Measurements from ENCODE around the gene SNX9. TPM values are rescaled to one million over a fixed set of nuclear protein-coding genes. Genes with fewer than 3 reads are reported as not detected.

Gene SNX9
- total RNA-seq, 2 donors from 2014 or later = 37.3 to 81.7 TPM

- intact Hi-C loops (cut with DNase I) = no loop called here
- TF ChIP-seq CTCF (IDR thresholded peaks at IDR 0.05) = no peak
- no peak overlapping the region for H3K27ac ChIP-seq
- H3K4me1 ChIP-seq = peaks cover 8% of the 10 kb centered on the region
- H3K27me3 ChIP-seq = no peaks in the 10 kb centered on the region
- no peak overlapping the region for H3K9ac ChIP-seq (ENCODE audit: low read depth in 2 of 2, low read length in 2 of 2)
- H3K9me3 ChIP-seq = no peaks in the 10 kb centered on the region
- H3K4me3 ChIP-seq = no peak overlapping the region
- DNase-seq = no peak
- no peaks in the 10 kb centered on the region for H3K36me3 ChIP-seq
These were observed 165.0 kb downstream of the SNX9 start for GRCh38 chr6:157987788-157988699.

GRCh38 chr6:157988700-157989063 is 165.6 kb downstream of the SNX9 start:
- peaks cover 8% of the 10 kb centered on the region for H3K4me1 ChIP-seq
- H3K27ac ChIP-seq = no peak overlapping the region
- no peaks in the 10 kb centered on the region for H3K36me3 ChIP-seq
- intact Hi-C loops (cut with DNase I) = no loop called here
- DNase-seq = no peak
- no peaks in the 10 kb centered on the region for H3K27me3 ChIP-seq
- H3K4me3 ChIP-seq = no peak overlapping the region
- no peaks in the 10 kb centered on the region for H3K9me3 ChIP-seq
- TF ChIP-seq CTCF (IDR thresholded peaks at IDR 0.05) = no peak
- no peak overlapping the region for H3K9ac ChIP-seq (ENCODE audit: low read depth in 2 of 2, low read length in 2 of 2)

GRCh38 chr6:157989541-157990289 is 166.7 kb downstream of the SNX9 start:
- H3K4me3 ChIP-seq = no peak overlapping the region
- H3K36me3 ChIP-seq = no peaks in the 10 kb centered on the region
- no peak overlapping the region for H3K27ac ChIP-seq
- no peaks in the 10 kb centered on the region for H3K9me3 ChIP-seq
- intact Hi-C loops (cut with DNase I) = no loop called here
- H3K4me1 ChIP-seq = peaks cover 8% of the 10 kb centered on the region
- peak; percentile 89 for DNase-seq
- no peaks in the 10 kb centered on the region for H3K27me3 ChIP-seq
- H3K9ac ChIP-seq (ENCODE audit: low read depth in 2 of 2, low read length in 2 of 2) = no peak overlapping the region
- TF ChIP-seq CTCF (IDR thresholded peaks at IDR 0.05) = no peak

GRCh38 chr6:157990321-157991066 is 167.4 kb downstream of the SNX9 start:
- Histone ChIP-seq H3K36me3 (no peaks in the 10 kb centered on the region), H3K4me1 (peaks cover 8% of the 10 kb centered on the region), H3K27ac (no peak overlapping the region), H3K27me3 (no peaks in the 10 kb centered on the region), H3K9me3 (no peaks in the 10 kb centered on the region), H3K4me3 (no peak overlapping the region), H3K9ac (ENCODE audit: low read depth in 2 of 2, low read length in 2 of 2) (no peak overlapping the region)
- no peak for DNase-seq
- intact Hi-C loops (cut with DNase I) = no loop called here
- no peak for TF ChIP-seq CTCF (IDR thresholded peaks at IDR 0.05)

- intact Hi-C loops (cut with DNase I) = no loop called here
These were observed 168.0 kb downstream of the SNX9 start for GRCh38 chr6:157991067-157991432.

More at GRCh38 chr6:157991067-157991432, 168.0 kb downstream of the SNX9 start:
- no peak for DNase-seq
- Histone ChIP-seq H3K36me3 (no peaks in the 10 kb centered on the region), H3K4me3 (no peak overlapping the region), H3K9me3 (no peaks in the 10 kb centered on the region), H3K9ac (ENCODE audit: low read depth in 2 of 2, low read length in 2 of 2) (no peak overlapping the region), H3K4me1 (peaks cover 8% of the 10 kb centered on the region), H3K27me3 (no peaks in the 10 kb centered on the region), H3K27ac (no peak overlapping the region)
- no peak for TF ChIP-seq CTCF (IDR thresholded peaks at IDR 0.05)
